HG03175 (cell line): ENCODE data around the gene UBA3.

Source experiments
- ATAC-seq: cut with Tn5 transposase; IDR thresholded peaks from one replicate; pipeline ENCODE4 v1.9.1; 2021; ENCODE audit warnings: mild to moderate bottlenecking, moderate library complexity; ENCODE audit not compliant: unreplicated experiment

Gene UBA3

GRCh38 chr3:69099576-69099975 lies 19.4 kb upstream of the UBA3 start:
- no peak for ATAC-seq

DNA sequence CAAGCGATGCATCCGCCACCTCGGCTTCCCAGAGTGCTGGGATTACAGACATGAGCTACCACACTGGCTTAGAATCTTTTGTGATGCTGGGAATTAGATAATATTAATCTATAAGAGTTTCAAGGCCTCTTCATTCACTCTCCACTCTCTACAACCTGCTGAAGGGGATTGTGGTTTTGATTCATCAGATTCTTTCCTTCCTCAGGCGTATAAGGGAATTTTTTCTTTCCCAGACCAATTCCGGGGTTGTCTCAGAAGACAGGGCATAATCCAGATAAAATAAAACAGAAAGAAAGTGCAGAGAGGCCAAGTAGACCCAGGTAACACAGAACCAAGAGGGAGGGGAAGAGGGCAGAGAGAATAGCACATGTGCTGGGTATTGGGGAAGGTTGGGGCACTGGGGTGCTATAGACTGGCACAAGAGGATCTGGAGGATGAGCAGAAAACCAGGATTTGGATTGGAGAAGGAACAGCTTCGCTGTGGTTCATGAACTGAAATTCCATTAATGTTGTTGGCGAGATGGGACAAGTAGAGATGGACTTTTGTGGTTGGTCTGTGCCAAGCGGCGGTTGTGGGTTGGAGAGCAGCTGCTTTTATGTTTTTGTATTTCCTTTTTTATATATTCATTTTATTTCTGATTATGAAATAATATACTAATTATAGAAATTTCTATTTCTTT lies 17.4 kb upstream of the UBA3 start:
- ATAC-seq: no peak

GRCh38 chr3:69096299-69096698 lies 16.1 kb upstream of the UBA3 start:
- no peak for ATAC-seq

DNA sequence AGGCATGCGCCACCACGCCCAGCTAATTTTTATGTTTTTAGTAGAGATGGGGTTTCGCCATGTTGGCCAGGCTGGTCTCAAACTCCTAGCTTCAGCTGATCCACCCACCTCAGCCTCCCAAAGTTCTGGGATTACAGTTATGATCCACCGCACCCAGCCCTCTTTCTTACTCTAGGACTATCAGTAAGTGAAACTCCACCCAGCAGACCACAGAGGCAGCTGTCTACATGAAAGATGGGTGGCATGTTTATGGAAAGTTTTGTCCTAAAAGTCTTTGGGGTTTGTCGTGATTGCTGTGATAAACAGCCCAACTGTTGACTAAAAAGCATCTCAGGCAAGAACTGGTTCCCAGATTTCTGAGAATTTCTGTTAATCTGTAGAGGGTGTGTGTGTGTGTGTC lies 15.5 kb upstream of the UBA3 start:
- ATAC-seq: no peak

GRCh38 chr3:69094467-69095205 lies 14.5 kb upstream of the UBA3 start:
- ATAC-seq: no peak

GRCh38 chr3:69092030-69092516 lies 11.9 kb upstream of the UBA3 start:
- peak; percentile 82 for ATAC-seq

GRCh38 chr3:69091389-69092029 lies 11.3 kb upstream of the UBA3 start:
- ATAC-seq: no peak

DNA sequence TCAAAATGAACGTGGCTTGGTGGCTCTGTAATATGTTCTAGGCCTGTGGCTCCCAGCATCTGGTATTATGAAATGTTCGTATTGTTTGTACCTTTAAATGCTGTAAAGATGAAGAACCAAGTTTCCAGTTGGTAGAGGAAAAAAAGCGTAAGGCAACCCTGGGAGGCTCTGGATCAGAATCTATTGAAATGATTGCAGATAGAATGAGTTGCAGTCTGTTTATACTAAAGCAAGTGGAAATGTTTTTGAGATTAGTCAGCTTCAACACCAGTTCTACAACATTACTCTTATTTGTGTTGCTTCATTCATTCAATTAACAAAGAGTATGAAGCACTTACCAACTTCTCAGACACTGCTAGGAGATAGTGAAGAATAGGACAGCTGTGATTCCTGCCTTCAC lies 9.9 kb upstream of the UBA3 start:
- ATAC-seq: no peak

DNA sequence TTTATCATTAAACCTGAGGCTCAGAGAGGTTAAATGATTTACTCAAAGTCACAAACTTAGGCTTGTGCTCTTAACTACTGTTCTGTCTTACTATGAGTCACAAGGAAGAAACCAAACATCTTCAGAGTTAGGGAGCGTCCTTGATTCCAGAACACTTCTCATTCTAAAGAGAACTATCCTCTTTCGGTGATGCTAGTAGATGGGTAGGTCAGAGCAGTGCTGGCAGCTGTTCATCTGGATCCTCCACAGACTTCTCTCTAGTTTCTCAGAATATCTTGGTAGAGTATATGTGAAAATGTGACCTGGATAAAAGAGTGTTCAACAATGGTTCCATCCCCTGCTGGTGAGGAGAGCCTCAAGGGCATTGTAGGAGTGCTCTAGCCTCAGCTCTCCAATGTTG lies 7.9 kb upstream of the UBA3 start:
- peak; percentile 23 for ATAC-seq

DNA sequence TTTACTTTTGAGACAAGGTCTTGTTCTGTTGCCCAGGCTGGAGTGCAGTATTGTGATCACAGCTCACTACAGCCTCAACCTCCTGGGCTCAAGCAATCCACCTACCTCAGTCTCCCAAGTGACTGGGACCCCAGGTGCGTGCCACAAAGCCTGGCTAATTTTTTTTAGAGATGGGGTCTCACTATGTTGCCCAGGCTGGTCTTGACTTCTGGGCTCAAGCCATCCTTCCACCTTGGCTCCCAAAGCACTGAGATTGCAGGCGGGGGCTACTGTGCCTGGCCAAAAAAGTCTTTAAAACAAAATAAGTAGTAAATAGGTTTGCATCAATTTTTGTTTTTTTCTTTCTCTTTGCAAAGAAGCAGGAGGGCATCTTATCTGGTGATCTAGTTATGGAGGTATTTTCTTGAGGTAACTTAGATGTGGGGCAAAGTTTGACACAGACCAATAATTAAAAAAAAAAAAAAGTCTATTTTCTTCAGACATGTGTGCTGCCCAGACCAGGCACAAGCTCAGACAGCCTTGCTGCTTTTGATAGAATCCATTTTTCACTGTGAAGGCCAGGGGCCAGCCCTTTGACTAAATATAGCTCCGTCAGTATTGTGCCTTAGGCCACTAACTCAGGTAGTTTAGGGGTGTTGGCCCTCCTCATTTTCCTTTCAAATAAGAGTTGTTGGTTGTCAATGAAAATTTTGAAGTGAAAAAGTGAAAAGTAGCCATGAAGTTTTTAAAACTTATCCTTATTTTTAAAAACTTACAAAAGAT lies 7.0 kb upstream of the UBA3 start:
- ATAC-seq: no peak

GRCh38 chr3:69085833-69086722 lies 5.9 kb upstream of the UBA3 start:
- ATAC-seq: no peak

DNA sequence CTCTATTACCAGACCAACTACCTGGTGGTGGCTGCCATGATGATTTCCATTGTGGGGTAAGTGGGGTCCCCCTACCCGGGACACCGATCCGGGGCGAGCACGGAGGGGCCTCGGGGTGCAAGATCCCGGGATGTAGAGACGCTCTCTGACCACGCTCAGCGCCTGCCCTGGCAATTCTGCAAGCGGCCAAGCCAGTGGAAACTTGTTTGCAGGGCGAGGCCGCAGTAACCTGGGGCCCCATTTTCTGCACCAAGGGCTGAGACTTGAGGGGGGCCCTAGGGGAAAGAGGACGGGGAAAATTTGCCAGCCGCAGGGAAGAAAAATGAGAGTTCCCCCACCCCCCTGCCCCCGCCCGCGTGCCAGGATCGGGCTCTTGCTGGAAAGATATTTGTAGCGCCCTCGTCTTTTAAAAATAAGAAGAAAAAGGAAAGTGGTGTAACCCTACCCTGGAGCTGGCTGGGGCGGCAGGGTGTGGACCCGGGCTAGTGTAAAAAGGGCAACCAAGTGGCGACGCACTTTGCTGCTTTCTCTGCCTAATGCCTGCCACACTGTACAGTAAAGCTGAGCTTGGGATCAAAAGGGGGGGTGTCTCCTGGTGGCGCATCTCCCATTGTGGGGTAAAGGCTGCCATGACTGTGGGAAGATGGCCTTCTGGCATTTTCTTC lies 5.1 kb upstream of the UBA3 start:
- peak; percentile 1 for ATAC-seq

GRCh38 chr3:69084326-69085167 lies 4.4 kb upstream of the UBA3 start, which contains the start of gene ARL6IP5:
TSS of gene ARL6IP5 (plus strand) at chr3:69084937. CDS start at chr3:69085048, 111 bp downstream.
- ATAC-seq: peak; percentile 61

DNA sequence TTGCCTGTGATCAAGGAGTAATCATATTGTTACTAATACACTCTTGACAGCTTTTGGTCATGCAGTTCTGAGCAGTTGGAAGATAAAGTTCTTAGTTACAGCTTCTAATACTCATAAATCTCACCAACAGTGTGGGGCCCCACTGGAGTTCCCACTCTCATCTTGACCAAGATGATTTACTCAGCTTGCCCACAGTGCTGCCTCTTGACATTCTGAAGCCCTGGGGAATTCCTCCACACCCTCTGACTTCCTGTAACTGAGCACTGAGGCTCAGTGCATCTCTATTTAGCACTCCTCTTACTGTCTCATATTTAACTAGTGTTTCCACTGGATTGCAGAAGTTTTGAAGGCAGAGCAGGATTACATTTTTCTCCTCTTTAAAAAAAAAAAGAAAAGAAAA lies 2.6 kb upstream of the UBA3 start:
- ATAC-seq: peak; percentile 50

- ATAC-seq: no peak
These were observed 2.2 kb upstream of the UBA3 start for GRCh38 chr3:69082361-69082760.

GRCh38 chr3:69081583-69082262 lies 1.6 kb upstream of the UBA3 start:
- no peak for ATAC-seq

DNA sequence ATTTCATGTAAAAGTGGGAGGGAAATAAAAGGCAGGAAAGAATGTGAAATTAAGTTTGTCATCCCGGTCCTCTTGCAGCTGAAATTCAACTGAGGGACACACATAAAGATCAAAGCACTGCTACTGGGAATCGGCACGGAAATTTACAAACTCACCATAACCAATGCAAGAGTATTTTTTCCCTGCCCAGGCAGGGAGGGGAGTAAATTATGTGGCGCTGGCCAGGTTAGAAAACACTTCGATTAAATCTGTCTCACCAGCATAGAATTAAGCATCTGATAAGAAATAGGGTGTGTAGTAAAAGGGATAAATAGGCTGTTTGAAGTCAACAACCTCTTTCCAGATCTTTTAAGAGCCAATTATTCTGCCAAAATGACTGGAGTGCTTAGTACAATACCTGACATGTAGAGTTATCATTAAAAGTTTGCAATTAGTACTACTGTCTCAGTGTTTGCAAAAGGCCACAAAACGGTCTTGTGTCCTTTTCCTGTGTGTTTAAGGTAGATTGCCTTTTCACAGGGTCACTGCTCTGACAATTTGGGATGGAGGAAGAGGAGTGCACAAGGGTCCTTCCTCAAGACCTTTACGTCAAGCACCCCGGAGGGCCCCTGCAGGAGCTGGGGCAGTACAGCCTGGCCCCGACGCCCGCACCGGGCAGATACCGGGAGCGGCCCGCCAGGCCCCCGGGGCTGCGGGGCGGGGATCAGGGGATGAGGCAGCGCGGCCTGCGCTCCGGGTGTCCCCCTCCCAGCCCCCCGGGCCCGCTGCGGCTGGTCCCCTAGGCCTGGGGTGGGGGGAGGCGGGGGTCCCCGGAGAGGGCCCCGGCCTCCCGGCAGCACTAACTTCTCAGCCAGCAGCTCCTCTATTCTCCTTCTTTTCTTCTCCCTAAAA lies 651 bp downstream of the UBA3 start:
- peak; percentile 12 for ATAC-seq
